K562 (cell line): ENCODE results near the gene GOLGA2. TPM values are rescaled to one million over a fixed set of nuclear protein-coding genes. Genes with fewer than 3 reads are reported as not detected.

Experiments used
- ARID2 ChIP-seq: fragments of 450-650 bp; IDR thresholded peaks from 2 replicates; pipeline ENCODE4 v1.6.1; 2017; ENCODE audit warnings: antibody characterized with exemption, mild to moderate bottlenecking
- ATF4 ChIP-seq: fragments of 450-650 bp; formaldehyde crosslinking; IDR thresholded peaks from 2 replicates; pipeline ENCODE4 v1.4.0; 2022; ENCODE audit warnings: mild to moderate bottlenecking, moderate library complexity
- CBFB ChIP-seq: sonication (generic); formaldehyde crosslinking; IDR thresholded peaks from 2 replicates; pipeline ENCODE4 v1.4.0; 2020; ENCODE audit warnings: mild to moderate bottlenecking, missing genetic modification reagents
- E2F5 ChIP-seq: sonication (generic); formaldehyde crosslinking; IDR thresholded peaks from 2 replicates; pipeline ENCODE4 v1.8.0; 2022; ENCODE audit warnings: mild to moderate bottlenecking, missing genetic modification reagents
- GATAD2A ChIP-seq: fragments of 450-650 bp; IDR thresholded peaks from 2 replicates; pipeline ENCODE4 v1.6.1; 2017
- HCFC1 ChIP-seq: IDR thresholded peaks from 2 replicates; pipeline ENCODE4 v1.6.1; 2012; ENCODE audit warnings: low read depth, low read length, improper control_type of control experiment
- JUN ChIP-seq, 2 experiments: sonication (generic) in 1 of 2; formaldehyde crosslinking in 1 of 2; IDR thresholded peaks; 2 replicates each; pipeline versions ENCODE4 v1.6.1 to v1.8.0; 2012 to 2022; ENCODE audit warnings: borderline replicate concordance in 2 of 2, mild to moderate bottlenecking in 2 of 2, improper control_type of control experiment in 1 of 2, low read depth in 1 of 2, low read length in 1 of 2, missing genetic modification reagents in 1 of 2
- MAZ ChIP-seq, 2 experiments: fragments of 450-650 bp in 1 of 2; sonication (generic) in 1 of 2; formaldehyde crosslinking; IDR thresholded peaks in 1 of 2; conservative IDR thresholded peaks in 1 of 2; 2 replicates each; pipeline versions ENCODE4 v1.4.0 to v1.5.0; 2020; ENCODE audit warnings: mild to moderate bottlenecking in 1 of 2, missing genetic modification reagents in 1 of 2
- MBD1 ChIP-seq: fragments of 250-450 bp; sonication (Bioruptor Pico); IDR thresholded peaks from 2 replicates; pipeline ENCODE4 v1.8.0; 2022; ENCODE audit warnings: inconsistent platforms
- MLLT1 ChIP-seq, 2 experiments: fragments of 450-650 bp; IDR thresholded peaks; 2 replicates each; pipeline ENCODE4 v1.6.1; 2016
- MNT ChIP-seq, 2 experiments: fragments of 450-650 bp; conservative IDR thresholded peaks; 2 replicates each; pipeline ENCODE4 v1.6.1; 2017; ENCODE audit warnings: mild to moderate bottlenecking in 2 of 2, moderate library complexity in 2 of 2
- MTA1 ChIP-seq: fragments of 450-650 bp; IDR thresholded peaks from 2 replicates; pipeline ENCODE4 v1.6.1; 2017; ENCODE audit warnings: borderline replicate concordance
- PHB2 ChIP-seq: fragments of 450-650 bp; IDR thresholded peaks from 2 replicates; pipeline ENCODE4 v1.6.1; 2017; ENCODE audit warnings: low read depth
- POU5F1 ChIP-seq: fragments of 150-350 bp; IDR thresholded peaks from 2 replicates; pipeline ENCODE4 v1.6.1; 2014; ENCODE audit warnings: borderline replicate concordance, low read length, low read depth, mild to moderate bottlenecking; ENCODE audit not compliant: partially characterized antibody
- RBBP5 ChIP-seq: fragments of 200-600 bp; sonication (generic); IDR thresholded peaks from 2 replicates; pipeline ENCODE4 v1.6.1; 2012; ENCODE audit warnings: borderline replicate concordance, mild to moderate bottlenecking, low read length, control low read depth, inconsistent platforms; ENCODE audit not compliant: insufficient read depth, poor library complexity, severe bottlenecking
- SMARCA4 ChIP-seq: fragments of 450-650 bp; IDR thresholded peaks from 2 replicates; pipeline ENCODE4 v1.6.1; 2016
- STAT5B ChIP-seq: fragments of 250-450 bp; sonication (Bioruptor Pico); IDR thresholded peaks from 2 replicates; pipeline ENCODE4 v1.8.0; 2021; ENCODE audit warnings: mild to moderate bottlenecking, inconsistent platforms
- TCF7 ChIP-seq: sonication (generic); IDR thresholded peaks from 2 replicates; pipeline ENCODE4 v1.6.1; 2016; ENCODE audit warnings: antibody characterized with exemption, borderline replicate concordance
- ZNF124 ChIP-seq: sonication (generic); formaldehyde crosslinking; IDR thresholded peaks from 2 replicates; pipeline ENCODE4 v1.8.1; 2022; ENCODE audit warnings: missing genetic modification reagents
- ZNF3 ChIP-seq: fragments of 250-450 bp; sonication (Bioruptor Pico); IDR thresholded peaks from 2 replicates; pipeline ENCODE4 v1.5.0; 2021; ENCODE audit warnings: mild to moderate bottlenecking, moderate library complexity
- ZNF586 ChIP-seq: fragments of 450-650 bp; formaldehyde crosslinking; conservative IDR thresholded peaks from 2 replicates; pipeline ENCODE4 v1.4.0; 2020; ENCODE audit warnings: mild to moderate bottlenecking, moderate library complexity
- polyA plus RNA-seq, 8 experiments: library from polyadenylated mRNA; depleted of rRNA in 4 of 8; stranded (reverse) in 5 of 8; unstranded in 3 of 8; fragments of >200 nt; fragmentation: Nextera tagmentation in 2 of 8; fragmentation: Illumina TruSeq in 1 of 8; extraction: Ambion mirVana in 2 of 8; extraction: Trizol in 1 of 8; gene quantifications; 2 replicates each; pipeline versions ENCODE4 v1.2.1 to v1.2.3, GENCODE V29; 2011 to 2014; ENCODE audit warnings: inconsistent platforms in 1 of 8, missing spikeins in 1 of 8
- total RNA-seq, 7 experiments: library from RNA; depleted of rRNA in 6 of 7; stranded (reverse); fragments of >200 nt in 6 of 7; fragmentation: Illumina TruSeq in 2 of 7; extraction: Trizol in 2 of 7; gene quantifications; 2 replicates each; pipeline versions ENCODE4 v1.2.1 to v1.2.3, GENCODE V29; 2011 to 2021; ENCODE audit warnings: low replicate concordance in 1 of 7

The GOLGA2 gene
- total and polyA plus RNA-seq, 9 of the 15 experiments (the other 6 are each of a cell fraction or from before 2014, with no cell fraction given) = 15.7 to 138 (median 76.0) TPM

GRCh38 chr9:128244091-128244836 lies 31.5 kb downstream of the GOLGA2 start (continued):
- TF ChIP-seq MBD1 (CRISPR knock-in tag) (no peak), ARID2 (peak; percentile 41; the same call in 1 of the 2 replicates), RBBP5 (no peak), HCFC1 (no peak), MAZ (CRISPR knock-in tag; conservative IDR thresholded peaks at IDR 0.05 in 1 of 2, IDR thresholded peaks at IDR 0.05 in 1 of 2) (no peak), STAT5B (CRISPR knock-in tag) (no peak), MTA1 (no peak), ZNF3 (CRISPR knock-in tag) (no peak), PHB2 (peak; percentile 17; the same call in 1 of the 2 replicates), JUN (IDR thresholded peaks at IDR 0.05; ENCODE audit: borderline replicate concordance, low read depth, low read length) (no peak), JUN (CRISPR knock-in tag; IDR thresholded peaks at IDR 0.05; ENCODE audit: borderline replicate concordance) (no peak), TCF7 (no peak), POU5F1 (no peak), MLLT1 (IDR thresholded peaks at IDR 0.05) (peak; percentile 41 to 44; a peak in 2 of 4 replicates), MNT (conservative IDR thresholded peaks at IDR 0.05) (no peak), SMARCA4 (no peak), CBFB (CRISPR knock-in tag) (no peak), ZNF586 (no peak), E2F5 (CRISPR knock-in tag) (no peak), GATAD2A (no peak), ZNF124 (no peak), ATF4 (CRISPR knock-in tag) (no peak)
